ENCODE measurements around the gene NISCH. TPM values are rescaled to one million over a fixed set of nuclear protein-coding genes. Genes with fewer than 3 reads are reported as not detected.

Gene NISCH
- polyA plus RNA-seq, 3 donors, result 9.7 to 106 (median 13.1) TPM

GRCh38 chr3:52504977-52505376 is 49.6 kb downstream of the NISCH start:
- H3K27ac ChIP-seq (ENCODE audit: low read depth in 1 of 2, low read length in 2 of 2), result no peak overlapping the region
- no peaks in the 10 kb centered on the region for H3K27me3 ChIP-seq (ENCODE audit: control insufficient read depth in 2 of 2, insufficient read depth in 2 of 2, low read length in 2 of 2)
- H3K4me1 ChIP-seq (ENCODE audit: control insufficient read depth in 1 of 2, insufficient read depth in 2 of 2, low read length in 2 of 2), result peaks cover 13% of the 10 kb centered on the region in 2 donors
- no peaks in the 10 kb centered on the region for H3K9me3 ChIP-seq (replicated peaks in 1 of 2; ENCODE audit: control insufficient read depth in 1 of 2, insufficient read depth in 1 of 2, low read length in 2 of 2)
- no peak overlapping the region for H3K4me3 ChIP-seq (replicated peaks in 1 of 3; ENCODE audit: low read depth in 2 of 3, low read length in 3 of 3)
- WGBS (ENCODE audit: insufficient coverage), result 97% methylated on average over 7 of the region's 10 CpGs
- Mint-ChIP-seq H3K9me3 (no peaks in the 10 kb centered on the region), H3K27me3 (ENCODE audit: low read depth in 3 of 3) (peaks cover 0 to 3% (median 0%) of the 10 kb centered on the region in 3 donors), H3K4me3 (no peak overlapping the region), H3K4me1 (peaks cover 12% of the 10 kb centered on the region), H3K36me3 (peaks cover 71 to 96% of the 10 kb centered on the region in 2 donors), H3K27ac (no peak overlapping the region)
- H3K79me2 ChIP-seq (ENCODE audit: insufficient read depth, low read length), result peaks cover 16% of the 10 kb centered on the region
- intact Hi-C loops (cut with micrococcal nuclease), result no loop called here
- no peak overlapping the region for H2AFZ ChIP-seq (ENCODE audit: insufficient read depth, low read depth, low read length, poor library complexity, severe bottlenecking)
- DNase-seq, result no peak
- H3K36me3 ChIP-seq (replicated peaks in 1 of 2; ENCODE audit: control insufficient read depth in 1 of 2, insufficient read depth in 2 of 2, low read length in 2 of 2), result peaks cover 84 to 86% of the 10 kb centered on the region in 2 donors
- no peak overlapping the region for H3K4me2 ChIP-seq (replicated peaks; ENCODE audit: extremely low read depth, low read length, poor library complexity, severe bottlenecking)
- peaks cover 8% of the 10 kb centered on the region for H4K20me1 ChIP-seq (ENCODE audit: insufficient read depth, low read length)
- no peak overlapping the region for H3K9ac ChIP-seq (ENCODE audit: insufficient read depth, low read length, poor library complexity, severe bottlenecking)
- no peak for TF ChIP-seq CTCF (IDR thresholded peaks at IDR 0.05)

GRCh38 chr3:52506266-52506966 is 51.0 kb downstream of the NISCH start:
- Histone ChIP-seq H2AFZ (ENCODE audit: insufficient read depth, low read depth, low read length, poor library complexity, severe bottlenecking) (no peak overlapping the region), H3K4me2 (replicated peaks; ENCODE audit: extremely low read depth, low read length, poor library complexity, severe bottlenecking) (no peak overlapping the region), H3K36me3 (replicated peaks in 1 of 2; ENCODE audit: control insufficient read depth in 1 of 2, insufficient read depth in 2 of 2, low read length in 2 of 2) (peaks cover 96 to 97% of the 10 kb centered on the region in 2 donors), H3K79me2 (ENCODE audit: insufficient read depth, low read length) (peaks cover 2% of the 10 kb centered on the region), H3K9me3 (replicated peaks in 1 of 2; ENCODE audit: control insufficient read depth in 1 of 2, insufficient read depth in 1 of 2, low read length in 2 of 2) (no peaks in the 10 kb centered on the region), H3K9ac (ENCODE audit: insufficient read depth, low read length, poor library complexity, severe bottlenecking) (no peak overlapping the region), H3K27me3 (ENCODE audit: control insufficient read depth in 2 of 2, insufficient read depth in 2 of 2, low read length in 2 of 2) (no peaks in the 10 kb centered on the region), H3K4me1 (ENCODE audit: control insufficient read depth in 1 of 2, insufficient read depth in 2 of 2, low read length in 2 of 2) (no peaks in the 10 kb centered on the region), H3K4me3 (replicated peaks in 1 of 3; ENCODE audit: low read depth in 2 of 3, low read length in 3 of 3) (no peak overlapping the region), H4K20me1 (ENCODE audit: insufficient read depth, low read length) (peaks cover 8% of the 10 kb centered on the region), H3K27ac (ENCODE audit: low read depth in 1 of 2, low read length in 2 of 2) (no peak overlapping the region)
- peak overlapping the region in 1 of 7 donors; percentile 45 for H3K27ac Mint-ChIP-seq
- TF ChIP-seq CTCF (IDR thresholded peaks at IDR 0.05), result no peak
- no peak overlapping the region for H3K4me3 Mint-ChIP-seq
- no peaks in the 10 kb centered on the region for H3K4me1 Mint-ChIP-seq
- WGBS (ENCODE audit: insufficient coverage), result 88% methylated on average over 22 of the region's 27 CpGs
- intact Hi-C loops (cut with micrococcal nuclease), result no loop called here
- no peaks in the 10 kb centered on the region for H3K9me3 Mint-ChIP-seq
- H3K27me3 Mint-ChIP-seq (ENCODE audit: low read depth in 3 of 3), result peaks cover 0 to 3% (median 0%) of the 10 kb centered on the region in 3 donors
- DNase-seq, result no peak
- peaks cover 80 to 97% of the 10 kb centered on the region in 2 donors for H3K36me3 Mint-ChIP-seq

All from CD14-positive monocyte (primary cell).